ENCODE measurements around the gene NDNF. TPM values are rescaled to one million over a fixed set of nuclear protein-coding genes. Genes with fewer than 3 reads are reported as not detected.

NDNF gene
- total RNA-seq, 4 donors from 2014 or later: 11.6 to 16.0 (median 12.1) TPM

GRCh38 chr4:121056066-121056465, 16.3 kb downstream of the NDNF start:
- intact Hi-C loops (cut with DNase I): no loop called here
- H3K27ac ChIP-seq (replicated peaks in 1 of 4): no peak overlapping the region
- no peaks in the 10 kb centered on the region for H3K36me3 ChIP-seq
- no peaks in the 10 kb centered on the region for H3K27me3 ChIP-seq
- no peak for TF ChIP-seq POLR2A (IDR thresholded peaks at IDR 0.05; ENCODE audit: low read depth)
- TF ChIP-seq POLR2AphosphoS5 (IDR thresholded peaks at IDR 0.05): no peak
- no peak for TF ChIP-seq EP300 (IDR thresholded peaks at IDR 0.05)
- no peak for TF ChIP-seq CTCF (IDR thresholded peaks at IDR 0.05)
- H3K4me1 ChIP-seq: no peaks in the 10 kb centered on the region
- DNase-seq (ENCODE audit: extremely low spot score): no peak
- WGBS: 86% methylated on average over 3 of the region's 3 CpGs
- no peaks in the 10 kb centered on the region for H3K9me3 ChIP-seq
- no peak overlapping the region for H3K4me3 ChIP-seq

- no peaks in the 10 kb centered on the region for H3K9me3 ChIP-seq
- intact Hi-C loops (cut with DNase I): no loop called here
Measured at GRCh38 chr4:121054373-121054772, 18.0 kb downstream of the NDNF start.

GRCh38 chr4:121053601-121054143, 18.7 kb downstream of the NDNF start:
- no peak for TF ChIP-seq POLR2A (IDR thresholded peaks at IDR 0.05; ENCODE audit: low read depth)
- TF ChIP-seq EP300 (IDR thresholded peaks at IDR 0.05): no peak
- TF ChIP-seq POLR2AphosphoS5 (IDR thresholded peaks at IDR 0.05): no peak
- no peak for TF ChIP-seq CTCF (IDR thresholded peaks at IDR 0.05)
- Histone ChIP-seq H3K27me3 (no peaks in the 10 kb centered on the region), H3K4me1 (peaks cover 0 to 9% (median 3%) of the 10 kb centered on the region in 4 donors), H3K4me3 (no peak overlapping the region), H3K36me3 (no peaks in the 10 kb centered on the region), H3K27ac (replicated peaks in 1 of 4) (no peak overlapping the region), H3K9me3 (no peaks in the 10 kb centered on the region)
- DNase-seq (ENCODE audit: extremely low spot score): no peak
- 82% methylated on average over 3 of the region's 3 CpGs for WGBS
- intact Hi-C loops (cut with DNase I): no loop called here

More at GRCh38 chr4:121054373-121054772, 18.0 kb downstream of the NDNF start:
- no peak overlapping the region for H3K27ac ChIP-seq (replicated peaks in 1 of 4)
- H3K4me1 ChIP-seq: peaks cover 0 to 9% (median 3%) of the 10 kb centered on the region in 4 donors
- no peaks in the 10 kb centered on the region for H3K27me3 ChIP-seq
- TF ChIP-seq EP300 (IDR thresholded peaks at IDR 0.05) (no peak), POLR2A (IDR thresholded peaks at IDR 0.05; ENCODE audit: low read depth) (no peak), CTCF (IDR thresholded peaks at IDR 0.05) (no peak), POLR2AphosphoS5 (IDR thresholded peaks at IDR 0.05) (no peak)
- H3K4me3 ChIP-seq: no peak overlapping the region
- no peaks in the 10 kb centered on the region for H3K36me3 ChIP-seq
- DNase-seq (ENCODE audit: extremely low spot score): no peak

GRCh38 chr4:121050300-121050699, 22.0 kb downstream of the NDNF start:
- TF ChIP-seq CTCF (IDR thresholded peaks at IDR 0.05) (peak in 2 of 3 experiments; percentile 20 to 39), POLR2A (IDR thresholded peaks at IDR 0.05; ENCODE audit: low read depth) (no peak)
- Histone ChIP-seq H3K27ac (replicated peaks in 1 of 4) (no peak overlapping the region), H3K4me3 (no peak overlapping the region), H3K9me3 (no peaks in the 10 kb centered on the region), H3K27me3 (no peaks in the 10 kb centered on the region), H3K4me1 (peaks cover 0 to 9% (median 3%) of the 10 kb centered on the region in 4 donors), H3K36me3 (no peaks in the 10 kb centered on the region)
- intact Hi-C loops (cut with DNase I): no loop called here
- DNase-seq (ENCODE audit: extremely low spot score): no peak

- Histone ChIP-seq H3K4me1 (peaks cover 0 to 9% (median 3%) of the 10 kb centered on the region in 4 donors), H3K27ac (replicated peaks in 1 of 4) (no peak overlapping the region), H3K4me3 (no peak overlapping the region), H3K36me3 (no peaks in the 10 kb centered on the region), H3K27me3 (no peaks in the 10 kb centered on the region), H3K9me3 (no peaks in the 10 kb centered on the region)
- DNase-seq (ENCODE audit: extremely low spot score): no peak
- intact Hi-C loops (cut with DNase I): no loop called here
- TF ChIP-seq CTCF (IDR thresholded peaks at IDR 0.05): no peak
- no peak for TF ChIP-seq POLR2A (IDR thresholded peaks at IDR 0.05; ENCODE audit: low read depth)
- no peak for TF ChIP-seq POLR2AphosphoS5 (IDR thresholded peaks at IDR 0.05)
- TF ChIP-seq EP300 (IDR thresholded peaks at IDR 0.05): no peak
- 58% methylated on average over 3 of the region's 3 CpGs for WGBS
Measured at GRCh38 chr4:121049072-121049599, 23.2 kb downstream of the NDNF start.
